Sigmoid colon (tissue), 7 donors: Measurements from ENCODE around the gene DEDD. TPM values are rescaled to one million over a fixed set of nuclear protein-coding genes. Genes with fewer than 3 reads are reported as not detected.
A peak's percentile ranks its signal among the peaks of the same experiment; 100 is the strongest.

Experiments
- DNase-seq: peaks from one replicate; pipeline ENCODE4 v3.0.0-alpha.2; 2019
- H3K27ac ChIP-seq, 4 donors: fragments of 200-600 bp; sonication (generic); one replicate each; pipeline ENCODE4 v1.5.1; 2016 to 2019; ENCODE audit warnings: mild to moderate bottlenecking in 1 of 4
- H3K27me3 ChIP-seq, 3 donors: fragments of 200-600 bp; sonication (generic); one replicate each; pipeline ENCODE4 v1.5.1; 2019; ENCODE audit warnings: mild to moderate bottlenecking in 1 of 3
- H3K36me3 ChIP-seq, 4 donors: fragments of 200-600 bp; sonication (generic); one replicate each; pipeline ENCODE4 v1.5.1; 2016 to 2019
- H3K4me1 ChIP-seq, 4 donors: fragments of 200-600 bp; sonication (generic); one replicate each; pipeline ENCODE4 v1.5.1; 2017 to 2019
- H3K4me3 ChIP-seq, 4 donors: fragments of 200-600 bp; sonication (generic); one replicate each; pipeline ENCODE4 v1.5.1; 2017 to 2019; ENCODE audit warnings: mild to moderate bottlenecking in 2 of 4, moderate library complexity in 1 of 4
- H3K9me3 ChIP-seq, 4 donors: fragments of 200-600 bp in 3 of 4; sonication (generic) in 3 of 4; one replicate each; pipeline versions ENCODE4 v1.5.1 to v1.6.1; 2013 to 2019
- EP300 ChIP-seq, 4 donors: sonication (generic); formaldehyde crosslinking; IDR thresholded peaks; one replicate each; pipeline ENCODE4 v1.6.1; 2017; ENCODE audit warnings: antibody characterized with exemption in 4 of 4
- POLR2A ChIP-seq, 2 donors: fragments of 450-650 bp; IDR thresholded peaks; one replicate each; pipeline ENCODE4 v1.6.1; 2016; ENCODE audit warnings: antibody characterized with exemption in 2 of 2, mild to moderate bottlenecking in 2 of 2, moderate library complexity in 2 of 2
- POLR2AphosphoS5 ChIP-seq, 4 donors: sonication (generic); formaldehyde crosslinking; IDR thresholded peaks; one replicate each; pipeline ENCODE4 v1.6.1; 2017; ENCODE audit warnings: antibody characterized with exemption in 4 of 4
- WGBS, 2 donors: extraction: QIAGEN DNeasy Blood & Tissue Kit; methylation state at CpG; one replicate each; pipeline ENCODE4 v1.1.7; 2013; 5-methylcytosine and 5-hydroxymethylcytosine counted together
- intact Hi-C: fragments of 100-400 bp; cut with DNase I; formaldehyde crosslinking; loops from one replicate; pipeline ENCODE4 v1.15.1; 2023
- polyA plus RNA-seq, 3 donors: library from polyadenylated mRNA; stranded (reverse); fragments of 200-250 nt; gene quantifications; one replicate each; pipeline ENCODE4 v1.2.3, GENCODE V29; 2013
- total RNA-seq, 4 donors: library from RNA; depleted of rRNA; stranded (reverse); fragments of >200 nt; gene quantifications; one replicate each; pipeline ENCODE4 v1.1.0, GENCODE V29; 2016
- TF ChIP-seq, protein P1 (sequence below), 4 experiments: fragments of 450-650 bp in 3 of 4; fragments of 200-600 bp in 1 of 4; IDR thresholded peaks; one replicate each; pipeline ENCODE4 v1.5.1; 2016 to 2019; ENCODE audit warnings: antibody characterized with exemption in 4 of 4, mild to moderate bottlenecking in 3 of 4, moderate library complexity in 2 of 4
- donor health status: healthy with polysubstance abuse.
- donor health status: Bipolar disorder and iron deficiency.
- donor health status: healthy.

The DEDD gene
- total and polyA plus RNA-seq, 7 donors: 24.0 to 34.2 (median 30.5) TPM

DNA sequence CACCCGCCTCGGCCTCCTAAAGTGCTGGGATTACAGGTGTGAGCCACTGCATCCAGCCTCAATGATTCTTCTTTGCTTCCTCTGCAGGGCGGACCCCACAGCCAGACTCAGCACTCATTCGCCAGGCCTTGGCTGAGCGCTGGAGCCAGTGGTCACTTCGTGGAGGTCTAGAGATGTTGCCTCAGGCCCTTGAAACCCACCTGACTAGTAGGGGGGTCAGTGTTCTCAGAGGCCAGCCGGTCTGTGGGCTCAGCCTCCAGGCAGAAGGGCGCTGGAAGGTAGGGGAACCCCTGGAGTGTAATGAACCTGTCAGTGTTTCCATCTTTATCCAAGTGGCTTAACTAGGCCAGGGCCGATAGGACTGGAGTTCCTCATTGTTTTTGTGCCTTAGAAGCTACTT lies 36.4 kb upstream of the DEDD start:
- no peak overlapping the region for H3K4me3 ChIP-seq
- no peaks in the 10 kb centered on the region for H3K27me3 ChIP-seq
- WGBS, 2 donors: 94 to 96% methylated on average over 9 of the region's 9 CpGs
- peaks cover 0 to 44% (median 31%) of the 10 kb centered on the region in 4 donors for H3K4me1 ChIP-seq
- TF ChIP-seq POLR2A (IDR thresholded peaks at IDR 0.05): no peak
- TF ChIP-seq POLR2AphosphoS5 (IDR thresholded peaks at IDR 0.05): no peak
- TF ChIP-seq EP300 (IDR thresholded peaks at IDR 0.05): no peak
- TF ChIP-seq, protein P1, sequence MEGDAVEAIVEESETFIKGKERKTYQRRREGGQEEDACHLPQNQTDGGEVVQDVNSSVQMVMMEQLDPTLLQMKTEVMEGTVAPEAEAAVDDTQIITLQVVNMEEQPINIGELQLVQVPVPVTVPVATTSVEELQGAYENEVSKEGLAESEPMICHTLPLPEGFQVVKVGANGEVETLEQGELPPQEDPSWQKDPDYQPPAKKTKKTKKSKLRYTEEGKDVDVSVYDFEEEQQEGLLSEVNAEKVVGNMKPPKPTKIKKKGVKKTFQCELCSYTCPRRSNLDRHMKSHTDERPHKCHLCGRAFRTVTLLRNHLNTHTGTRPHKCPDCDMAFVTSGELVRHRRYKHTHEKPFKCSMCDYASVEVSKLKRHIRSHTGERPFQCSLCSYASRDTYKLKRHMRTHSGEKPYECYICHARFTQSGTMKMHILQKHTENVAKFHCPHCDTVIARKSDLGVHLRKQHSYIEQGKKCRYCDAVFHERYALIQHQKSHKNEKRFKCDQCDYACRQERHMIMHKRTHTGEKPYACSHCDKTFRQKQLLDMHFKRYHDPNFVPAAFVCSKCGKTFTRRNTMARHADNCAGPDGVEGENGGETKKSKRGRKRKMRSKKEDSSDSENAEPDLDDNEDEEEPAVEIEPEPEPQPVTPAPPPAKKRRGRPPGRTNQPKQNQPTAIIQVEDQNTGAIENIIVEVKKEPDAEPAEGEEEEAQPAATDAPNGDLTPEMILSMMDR (IDR thresholded peaks at IDR 0.05): no peak
- H3K9me3 ChIP-seq: no peaks in the 10 kb centered on the region
- no peak overlapping the region for H3K27ac ChIP-seq
- intact Hi-C loops: no loop called here
- DNase-seq: no peak
- peaks cover 22 to 67% (median 39%) of the 10 kb centered on the region in 4 donors for H3K36me3 ChIP-seq

DNA sequence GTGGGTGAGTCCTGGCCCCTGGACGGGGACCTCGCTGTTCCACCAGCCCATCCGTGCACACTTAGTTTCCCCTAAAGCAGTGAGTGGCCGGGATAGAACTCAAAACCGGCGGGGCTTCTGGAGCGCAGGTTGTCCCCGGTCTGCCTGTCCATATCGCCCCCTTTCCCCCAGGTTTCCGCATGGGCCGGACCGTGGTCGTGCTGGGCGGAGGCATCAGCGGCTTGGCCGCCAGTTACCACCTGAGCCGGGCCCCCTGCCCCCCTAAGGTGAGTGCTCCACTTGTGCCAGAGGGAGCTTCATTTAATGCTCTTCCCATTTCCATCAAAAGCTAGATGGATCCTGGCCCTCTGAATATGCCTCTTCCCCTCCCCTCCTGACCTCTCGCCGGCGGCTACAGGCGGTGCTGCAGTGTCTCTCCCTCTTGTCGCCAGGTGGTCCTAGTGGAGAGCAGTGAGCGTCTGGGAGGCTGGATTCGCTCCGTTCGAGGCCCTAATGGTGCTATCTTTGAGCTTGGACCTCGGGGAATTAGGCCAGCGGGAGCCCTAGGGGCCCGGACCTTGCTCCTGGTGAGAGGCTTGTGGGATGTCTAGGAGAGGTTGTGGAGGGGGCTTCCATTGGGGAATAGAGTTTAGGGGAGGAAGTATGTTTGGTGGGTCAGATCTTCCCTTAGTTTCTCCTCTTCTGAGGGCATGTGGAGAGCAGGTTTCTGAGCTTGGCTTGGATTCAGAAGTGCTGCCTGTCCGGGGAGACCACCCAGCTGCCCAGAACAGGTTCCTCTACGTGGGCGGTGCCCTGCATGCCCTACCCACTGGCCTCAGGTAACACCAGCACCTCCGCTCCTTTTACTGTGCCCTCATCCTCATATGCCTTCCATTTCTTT lies 34.4 kb upstream of the DEDD start:
- peak overlapping the region; percentile 53 to 83 (median 78) for H3K4me3 ChIP-seq
- no peak for DNase-seq
- peaks cover 10 to 66% (median 32%) of the 10 kb centered on the region in 4 donors for H3K36me3 ChIP-seq
- 5 to 8% methylated on average over 33 of the region's 33 CpGs for WGBS, 2 donors
- H3K27me3 ChIP-seq: no peaks in the 10 kb centered on the region
- no peaks in the 10 kb centered on the region for H3K9me3 ChIP-seq
- peaks cover 0 to 31% (median 24%) of the 10 kb centered on the region in 4 donors for H3K4me1 ChIP-seq
- TF ChIP-seq POLR2AphosphoS5 (IDR thresholded peaks at IDR 0.05): no peak
- TF ChIP-seq, protein P1 (IDR thresholded peaks at IDR 0.05): no peak
- no peak for TF ChIP-seq POLR2A (IDR thresholded peaks at IDR 0.05)
- no peak for TF ChIP-seq EP300 (IDR thresholded peaks at IDR 0.05)
- peak overlapping the region; percentile 82 to 89 (median 86) for H3K27ac ChIP-seq
- intact Hi-C loops: loop anchor here (1.0 kb wide), 1 partner anchor 10 kb away; the partner anchor contains the start of gene B4GALT3

DNA sequence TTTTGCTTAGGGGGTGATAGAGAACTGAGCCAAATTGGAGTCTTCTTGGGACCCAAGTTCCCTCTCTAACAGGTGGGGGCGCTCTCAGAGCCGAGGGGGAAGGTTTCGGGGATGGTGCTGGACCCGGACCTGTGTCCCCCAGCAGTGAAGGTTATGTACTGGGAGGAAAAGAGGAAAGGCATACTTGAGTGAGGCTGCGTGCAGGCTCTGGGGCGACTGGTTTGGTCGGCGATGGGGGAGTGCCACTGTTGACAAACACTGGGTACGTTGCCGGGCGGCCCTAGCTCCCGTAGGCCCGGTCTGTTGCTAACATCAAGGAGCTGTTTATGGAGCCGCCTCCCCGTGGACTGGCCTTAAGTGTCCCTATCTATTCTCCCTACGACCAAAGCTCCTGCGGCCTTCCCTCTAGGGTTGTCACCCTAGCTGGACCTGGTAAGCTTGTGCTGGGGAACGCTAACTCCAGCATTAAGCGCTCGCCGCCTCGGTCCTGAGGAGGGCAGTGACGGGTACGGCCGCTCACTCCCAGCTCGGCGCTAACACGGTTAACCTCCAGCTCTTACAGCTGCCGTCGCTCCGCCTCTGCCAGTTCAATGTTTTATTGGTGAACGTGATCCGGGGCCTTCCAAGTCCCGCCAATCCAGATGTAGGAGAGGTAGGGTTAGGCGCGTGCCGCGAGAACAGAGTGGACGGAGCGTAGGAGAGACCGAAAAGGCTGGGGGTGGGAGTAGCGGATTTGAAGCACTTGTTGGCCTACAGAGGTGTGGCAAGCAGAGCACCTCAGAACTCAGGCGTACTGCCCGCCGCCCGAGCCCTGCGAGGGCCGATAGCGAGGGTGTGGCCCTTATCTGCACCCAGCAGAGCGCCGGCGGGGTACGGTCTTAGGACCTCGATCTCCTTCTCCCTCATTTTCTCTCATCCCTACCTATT lies 33.5 kb upstream of the DEDD start, which contains the start of gene PPOX:
Gene PPOX, plus strand, starts transcription at position 685 of the 927 bp plus-strand sequence. CDS start 422 bp downstream, outside the sequence.
- intact Hi-C loops: loop anchor here (1.0 kb wide), 1 partner anchor 11 kb away; the partner anchor contains the start of gene B4GALT3
- H3K27me3 ChIP-seq: no peaks in the 10 kb centered on the region
- peak; percentile 75 to 85 (median 82) for TF ChIP-seq POLR2AphosphoS5 (IDR thresholded peaks at IDR 0.05)
- peak in 1 of 2 donors; percentile 11 for TF ChIP-seq POLR2A (IDR thresholded peaks at IDR 0.05)
- peak in 2 of 4 donors; percentile 8 to 58 for TF ChIP-seq EP300 (IDR thresholded peaks at IDR 0.05)
- TF ChIP-seq, protein P1 (IDR thresholded peaks at IDR 0.05): peak in 3 of 4 experiments; percentile 28 to 40 (median 30)
- WGBS, 2 donors: 0% methylated on average over 54 of the region's 54 CpGs
- peak within 1 kb of the TSS; percentile 53 to 83 (median 78) for H3K4me3 ChIP-seq
- peak within 1 kb of the TSS; percentile 82 to 89 (median 86) for H3K27ac ChIP-seq
- H3K36me3 ChIP-seq: peaks cover under 1 to 60% (median 23%) of the 10 kb centered on the region in 4 donors
- H3K9me3 ChIP-seq: no peaks in the 10 kb centered on the region
- H3K4me1 ChIP-seq: peaks cover 0 to 40% (median 33%) of the 10 kb centered on the region in 4 donors
- DNase-seq: peak; percentile 99

DNA sequence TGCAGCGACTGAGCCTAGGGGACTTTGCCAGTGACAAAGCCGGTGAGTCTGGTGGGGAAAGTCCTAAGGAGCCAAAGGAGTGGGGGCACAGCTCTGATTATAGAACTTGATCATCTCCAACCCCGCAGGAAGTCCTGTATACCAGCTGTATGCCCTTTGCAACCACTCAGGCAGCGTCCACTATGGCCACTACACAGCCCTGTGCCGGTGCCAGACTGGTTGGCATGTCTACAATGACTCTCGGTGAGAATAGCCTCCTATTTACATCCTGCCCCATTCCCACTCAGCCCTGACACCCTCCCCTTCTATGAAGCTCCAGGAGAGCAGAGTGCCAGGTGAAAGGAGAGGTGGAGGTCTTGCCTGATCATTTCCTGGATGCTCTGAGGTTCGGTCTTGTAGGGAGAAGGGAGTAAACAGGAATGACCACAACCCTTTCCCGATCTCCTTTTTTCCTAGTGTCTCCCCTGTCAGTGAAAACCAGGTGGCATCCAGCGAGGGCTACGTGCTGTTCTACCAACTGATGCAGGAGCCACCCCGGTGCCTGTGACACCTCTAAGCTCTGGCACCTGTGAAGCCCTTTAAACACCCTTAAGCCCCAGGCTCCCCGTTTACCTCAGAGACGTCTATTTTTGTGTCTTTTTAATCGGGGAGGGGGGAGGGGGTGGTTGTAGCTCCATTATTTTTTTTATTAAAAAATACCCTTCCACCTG lies 32.6 kb upstream of the DEDD start:
- no peak for DNase-seq
- TF ChIP-seq, protein P1 (IDR thresholded peaks at IDR 0.05): no peak
- no peak for TF ChIP-seq POLR2AphosphoS5 (IDR thresholded peaks at IDR 0.05)
- TF ChIP-seq POLR2A (IDR thresholded peaks at IDR 0.05): no peak
- Histone ChIP-seq H3K36me3 (peaks cover 0 to 56% (median 15%) of the 10 kb centered on the region in 4 donors), H3K27me3 (no peaks in the 10 kb centered on the region), H3K9me3 (no peaks in the 10 kb centered on the region), H3K4me3 (peak overlapping the region; percentile 53 to 83 (median 78)), H3K4me1 (peaks cover 0 to 49% (median 43%) of the 10 kb centered on the region in 4 donors), H3K27ac (peak overlapping the region; percentile 82 to 89 (median 86))
- intact Hi-C loops: no loop called here
- WGBS, 2 donors: 55 to 67% methylated on average over 14 of the region's 14 CpGs
